Measurements from ENCODE around the gene BTNL3.

DNA sequence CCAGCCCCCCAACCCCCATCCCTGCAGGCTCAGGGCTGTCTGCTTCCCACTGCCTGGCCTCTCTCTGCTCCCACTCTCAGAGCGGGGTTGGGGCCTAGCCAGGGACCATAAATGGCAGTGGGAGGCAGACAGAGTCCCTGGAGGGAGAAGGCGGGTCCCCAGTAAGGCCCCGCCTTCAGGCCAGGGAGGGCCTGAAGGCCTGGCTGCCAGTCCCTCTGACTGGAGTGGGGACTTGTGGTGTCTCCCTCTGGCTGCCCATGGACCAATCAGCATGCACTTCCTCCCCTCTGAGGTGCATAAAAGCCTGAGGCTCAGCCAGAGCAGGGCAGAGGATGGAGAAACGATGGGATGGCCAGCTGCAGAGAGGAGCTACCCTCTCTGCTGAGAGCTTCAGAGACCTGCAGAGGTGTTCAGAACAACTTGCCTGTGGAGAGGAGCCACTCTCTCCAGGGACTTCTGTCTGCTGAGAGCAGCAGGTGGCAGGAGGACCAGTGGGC, 48.8 kb downstream of the BTNL3 start:
- TF ChIP-seq, protein P1, sequence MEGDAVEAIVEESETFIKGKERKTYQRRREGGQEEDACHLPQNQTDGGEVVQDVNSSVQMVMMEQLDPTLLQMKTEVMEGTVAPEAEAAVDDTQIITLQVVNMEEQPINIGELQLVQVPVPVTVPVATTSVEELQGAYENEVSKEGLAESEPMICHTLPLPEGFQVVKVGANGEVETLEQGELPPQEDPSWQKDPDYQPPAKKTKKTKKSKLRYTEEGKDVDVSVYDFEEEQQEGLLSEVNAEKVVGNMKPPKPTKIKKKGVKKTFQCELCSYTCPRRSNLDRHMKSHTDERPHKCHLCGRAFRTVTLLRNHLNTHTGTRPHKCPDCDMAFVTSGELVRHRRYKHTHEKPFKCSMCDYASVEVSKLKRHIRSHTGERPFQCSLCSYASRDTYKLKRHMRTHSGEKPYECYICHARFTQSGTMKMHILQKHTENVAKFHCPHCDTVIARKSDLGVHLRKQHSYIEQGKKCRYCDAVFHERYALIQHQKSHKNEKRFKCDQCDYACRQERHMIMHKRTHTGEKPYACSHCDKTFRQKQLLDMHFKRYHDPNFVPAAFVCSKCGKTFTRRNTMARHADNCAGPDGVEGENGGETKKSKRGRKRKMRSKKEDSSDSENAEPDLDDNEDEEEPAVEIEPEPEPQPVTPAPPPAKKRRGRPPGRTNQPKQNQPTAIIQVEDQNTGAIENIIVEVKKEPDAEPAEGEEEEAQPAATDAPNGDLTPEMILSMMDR (IDR thresholded peaks at IDR 0.05), result no peak
- no peak for TF ChIP-seq POLR2A (IDR thresholded peaks at IDR 0.05)

Data from testis (tissue), 2 donors.